Adrenal gland (tissue), 12 donors: ENCODE results near the gene KDM4C. TPM values are rescaled to one million over a fixed set of nuclear protein-coding genes. Genes with fewer than 3 reads are reported as not detected.
"Not testable (repeated sequence)": the region's sequence is repeated elsewhere in the genome, so short reads cannot be mapped to it uniquely, and the experiment has no call there.

Experiments used
- DNase-seq, 7 donors: peaks; one replicate each; pipeline ENCODE4 v3.0.0-alpha.2; 2019 to 2020
- H3K27ac ChIP-seq, 5 donors: fragments of 200-600 bp; sonication (generic) in 4 of 5; 1 replicate in 3 of 5; 2 replicates in 2 of 5; pipeline versions ENCODE4 v1.5.1 to v1.8.0; 2016 to 2020; ENCODE audit warnings: mild to moderate bottlenecking in 1 of 5
- H3K27me3 ChIP-seq: fragments of 200-600 bp; 2 replicates; pipeline ENCODE4 v1.8.0; 2021
- H3K36me3 ChIP-seq, 2 donors: fragments of 200-600 bp; replicated peaks in 1 of 2; 1 replicate in 1 of 2; 2 replicates in 1 of 2; pipeline versions ENCODE4 v1.5.1 to v1.8.0; 2018 to 2022
- H3K4me1 ChIP-seq, 2 donors: fragments of 200-600 bp; replicated peaks in 1 of 2; 1 replicate in 1 of 2; 2 replicates in 1 of 2; pipeline versions ENCODE4 v1.5.1 to v1.8.0; 2018 to 2021
- H3K4me3 ChIP-seq, 4 donors: fragments of 200-600 bp; sonication (generic) in 3 of 4; one replicate each; pipeline ENCODE4 v1.5.1; 2016 to 2018
- H3K9me3 ChIP-seq, 3 donors: fragments of 200-600 bp; sonication (generic) in 1 of 3; replicated peaks in 1 of 3; 1 replicate in 2 of 3; 2 replicates in 1 of 3; pipeline versions ENCODE4 v1.5.1 to v1.8.0; 2016 to 2021
- POLR2A ChIP-seq, 2 donors: fragments of 450-650 bp; IDR thresholded peaks; one replicate each; pipeline ENCODE4 v1.6.1; 2017; ENCODE audit warnings: antibody characterized with exemption in 2 of 2, mild to moderate bottlenecking in 2 of 2, moderate library complexity in 1 of 2
- WGBS, 4 donors: extraction: QIAGEN DNeasy Blood & Tissue Kit in 2 of 4; methylation state at CpG; one replicate each; pipeline versions ENCODE4 v1.1.5 to v1.1.7; 2013 to 2017; 5-methylcytosine and 5-hydroxymethylcytosine counted together
- intact Hi-C, 2 donors: fragments of 100-400 bp; cut with DNase I; formaldehyde crosslinking; loops; one replicate each; pipeline versions ENCODE4 v1.14.1 to v1.15.0; 2022 to 2023
- polyA plus RNA-seq, 3 donors: library from polyadenylated mRNA; stranded (reverse); fragments of 200-250 nt in 2 of 3; fragments of 350-450 nt in 1 of 3; fragmentation: Illumina TruSeq in 1 of 3; extraction: RNeasy Lipid Tissue Mini Kit (QIAGEN cat#74804) in 1 of 3; gene quantifications; one replicate each; pipeline ENCODE4 v1.2.3, GENCODE V29; 2013 to 2014
- total RNA-seq, 9 donors: library from RNA; depleted of rRNA in 4 of 9; stranded (reverse); fragments of >200 nt in 4 of 9; fragments of 120-200 nt in 1 of 9; fragmentation: NEBNext Ultra II Directional in 1 of 9; extraction: Animal tissue kit (Norgen Biotek cat#: 25700) in 1 of 9; gene quantifications; one replicate each; pipeline versions ENCODE4 v1.1.0 to v1.2.4, GENCODE V29; 2013 to 2023
- TF ChIP-seq, protein P1 (sequence below), 6 experiments: fragments of 450-650 bp in 4 of 6; fragments of 200-600 bp in 2 of 6; sonication (generic) in 1 of 6; IDR thresholded peaks; 1 replicate in 5 of 6; 2 replicates in 1 of 6; pipeline versions ENCODE4 v1.5.1 to v1.8.0; 2016 to 2021; ENCODE audit warnings: antibody characterized with exemption in 6 of 6, mild to moderate bottlenecking in 2 of 6, moderate library complexity in 1 of 6
- donor health status: healthy with polysubstance abuse.
- donor health status: Bipolar disorder and iron deficiency.
- donor health status: DM: yes; HTN: yes; CAD: no.
- donor health status: DM: no; HTN: no; CAD: no.
- donor health status: DM: no; HTN: no; CAD: no.
- donor health status: DM: yes; HTN: yes; CAD: no.

KDM4C gene
- total and polyA plus RNA-seq, 12 donors, result 7.9 to 33.4 (median 23.3) TPM

DNA sequence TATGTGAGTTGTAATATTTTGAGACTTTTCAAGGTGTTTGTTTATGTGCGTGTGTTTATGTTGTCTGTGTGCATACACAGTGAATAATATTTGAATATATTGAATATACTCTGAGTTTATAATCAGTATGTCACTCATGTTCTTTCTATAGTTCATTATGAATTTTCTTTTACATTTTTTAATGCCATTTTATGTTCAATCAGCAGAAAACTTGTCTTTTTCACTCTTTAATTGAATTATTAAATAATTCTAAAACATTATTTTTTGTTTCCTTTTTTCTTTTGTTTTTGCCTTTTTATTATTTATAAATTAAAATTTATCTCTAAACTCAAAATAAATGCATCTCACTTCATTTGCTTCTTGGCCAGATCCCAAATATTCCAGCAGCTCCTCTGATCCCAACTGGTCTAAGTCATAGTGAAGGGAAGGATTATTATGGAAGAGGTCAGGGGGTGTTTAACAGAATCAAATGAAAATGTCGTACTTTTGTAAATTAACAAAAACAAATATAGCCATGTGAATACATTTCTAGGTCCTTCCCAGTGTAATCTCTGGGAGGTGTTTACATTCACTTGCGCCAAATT, 188.9 kb downstream of the KDM4C start:
- intact Hi-C loops, result no loop called here
- H3K4me1 ChIP-seq, result peaks cover 0 to 5% of the 10 kb centered on the region in 2 donors
- DNase-seq, result no peak
- WGBS, 4 donors, result 90 to 96% (median 94%) methylated on average over 3 of the region's 3 CpGs
- no peaks in the 10 kb centered on the region for H3K36me3 ChIP-seq
- H3K27ac ChIP-seq, result no peak overlapping the region
- H3K4me3 ChIP-seq, result no peak overlapping the region
- H3K27me3 ChIP-seq, result no peaks in the 10 kb centered on the region
- TF ChIP-seq, protein P1, sequence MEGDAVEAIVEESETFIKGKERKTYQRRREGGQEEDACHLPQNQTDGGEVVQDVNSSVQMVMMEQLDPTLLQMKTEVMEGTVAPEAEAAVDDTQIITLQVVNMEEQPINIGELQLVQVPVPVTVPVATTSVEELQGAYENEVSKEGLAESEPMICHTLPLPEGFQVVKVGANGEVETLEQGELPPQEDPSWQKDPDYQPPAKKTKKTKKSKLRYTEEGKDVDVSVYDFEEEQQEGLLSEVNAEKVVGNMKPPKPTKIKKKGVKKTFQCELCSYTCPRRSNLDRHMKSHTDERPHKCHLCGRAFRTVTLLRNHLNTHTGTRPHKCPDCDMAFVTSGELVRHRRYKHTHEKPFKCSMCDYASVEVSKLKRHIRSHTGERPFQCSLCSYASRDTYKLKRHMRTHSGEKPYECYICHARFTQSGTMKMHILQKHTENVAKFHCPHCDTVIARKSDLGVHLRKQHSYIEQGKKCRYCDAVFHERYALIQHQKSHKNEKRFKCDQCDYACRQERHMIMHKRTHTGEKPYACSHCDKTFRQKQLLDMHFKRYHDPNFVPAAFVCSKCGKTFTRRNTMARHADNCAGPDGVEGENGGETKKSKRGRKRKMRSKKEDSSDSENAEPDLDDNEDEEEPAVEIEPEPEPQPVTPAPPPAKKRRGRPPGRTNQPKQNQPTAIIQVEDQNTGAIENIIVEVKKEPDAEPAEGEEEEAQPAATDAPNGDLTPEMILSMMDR (IDR thresholded peaks at IDR 0.05), result no peak
- TF ChIP-seq POLR2A (IDR thresholded peaks at IDR 0.05), result no peak
- no peaks in the 10 kb centered on the region for H3K9me3 ChIP-seq

DNA sequence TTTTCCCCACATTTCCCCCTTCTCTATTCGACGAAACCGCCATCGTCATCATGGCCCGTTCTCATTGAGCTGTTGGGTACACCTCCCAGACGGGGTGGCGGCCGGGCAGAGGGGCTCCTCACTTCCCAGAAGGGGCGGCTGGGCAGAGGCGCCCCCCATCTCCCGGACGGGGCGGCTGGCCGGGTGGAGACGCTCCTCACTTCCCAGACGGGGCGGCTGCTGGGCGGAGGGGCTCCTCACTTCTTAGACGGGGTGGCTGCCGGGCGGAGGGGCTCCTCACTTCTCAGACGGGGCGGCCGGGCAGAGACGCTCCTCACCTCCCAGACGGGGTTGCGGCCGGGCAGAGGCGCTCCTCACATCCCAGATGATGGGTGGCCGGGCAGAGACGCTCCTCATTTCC, 191.1 kb downstream of the KDM4C start:
- H3K4me3 ChIP-seq, H3K4me1 ChIP-seq, intact Hi-C loops, H3K27ac ChIP-seq, H3K9me3 ChIP-seq, H3K36me3 ChIP-seq, DNase-seq, H3K27me3 ChIP-seq: not testable (repeated sequence)
- 93 to 99% (median 96%) methylated on average over 3 to 31 of the region's 31 CpGs for WGBS, 4 donors

DNA sequence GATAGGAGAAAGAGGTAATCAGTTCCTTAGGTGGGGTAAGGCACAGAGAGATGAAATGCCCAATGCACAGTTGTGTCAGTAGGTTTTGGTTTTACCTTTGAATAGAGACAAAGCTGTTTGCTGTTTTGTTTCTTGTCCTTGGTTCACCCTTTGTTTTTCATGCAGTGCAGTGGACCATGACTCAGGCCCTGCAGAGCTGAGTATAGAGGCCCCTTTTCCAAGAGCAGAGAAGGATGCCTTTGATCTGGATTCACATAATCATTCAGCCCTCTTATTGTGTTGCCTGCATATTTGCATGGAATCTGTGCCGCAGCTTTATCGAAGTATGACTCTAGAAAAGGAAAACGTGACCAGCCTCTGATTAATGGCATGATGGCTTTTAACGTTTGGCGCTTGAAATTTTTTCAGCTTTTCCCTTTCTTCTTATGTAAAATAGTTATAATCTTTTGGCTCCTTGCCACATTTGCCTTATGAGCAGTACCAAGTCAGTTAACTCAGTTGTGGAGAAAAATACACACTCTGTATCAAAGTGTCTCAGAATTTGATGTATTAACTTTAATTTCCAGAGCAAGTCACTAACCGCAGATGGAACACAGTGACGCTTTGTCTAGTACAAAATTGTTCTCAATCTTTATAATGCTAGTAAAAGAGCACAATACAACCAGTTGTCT, 197.6 kb downstream of the KDM4C start:
- H3K9me3 ChIP-seq, result no peaks in the 10 kb centered on the region
- peak overlapping the region in 1 of 4 donors; percentile 8 for H3K4me3 ChIP-seq
- TF ChIP-seq POLR2A (IDR thresholded peaks at IDR 0.05), result no peak
- TF ChIP-seq, protein P1 (IDR thresholded peaks at IDR 0.05), result no peak
- peaks cover 4 to 12% of the 10 kb centered on the region in 2 donors for H3K4me1 ChIP-seq
- 30 to 44% (median 37%) methylated on average over 7 of the region's 7 CpGs for WGBS, 4 donors
- H3K27ac ChIP-seq, result peak overlapping the region in 4 of 5 donors; percentile 18 to 63 (median 42)
- DNase-seq, result peak in 6 of 7 donors; percentile 51 to 75 (median 62)
- intact Hi-C loops, result no loop called here
- H3K36me3 ChIP-seq, result no peaks in the 10 kb centered on the region
- H3K27me3 ChIP-seq, result no peaks in the 10 kb centered on the region

DNA sequence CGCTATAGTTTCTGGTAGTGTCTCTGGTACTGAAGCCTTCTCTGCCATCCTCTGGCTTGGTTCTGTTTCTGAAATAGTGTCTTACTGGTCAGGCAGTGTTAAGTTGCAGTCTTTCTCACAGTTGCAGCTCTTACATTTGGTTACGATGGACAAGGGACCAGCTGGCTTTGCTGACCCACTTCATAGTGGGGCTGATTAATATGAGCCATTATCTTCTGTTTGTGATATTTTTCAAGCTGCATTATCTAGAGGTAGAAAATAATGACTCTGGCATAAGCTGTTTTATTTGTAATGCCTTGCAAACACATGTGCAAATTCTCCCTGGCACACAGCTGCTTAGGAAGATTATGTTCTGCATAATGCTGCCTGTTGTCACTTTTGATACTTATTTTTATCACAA, 199.1 kb downstream of the KDM4C start:
- WGBS, 4 donors, result 66 to 84% (median 76%) methylated on average over 2 of the region's 2 CpGs
- peaks cover 4 to 12% of the 10 kb centered on the region in 2 donors for H3K4me1 ChIP-seq
- intact Hi-C loops, result no loop called here
- no peaks in the 10 kb centered on the region for H3K27me3 ChIP-seq
- H3K4me3 ChIP-seq, result no peak overlapping the region
- no peaks in the 10 kb centered on the region for H3K9me3 ChIP-seq
- DNase-seq, result no peak
- no peaks in the 10 kb centered on the region for H3K36me3 ChIP-seq
- no peak for TF ChIP-seq POLR2A (IDR thresholded peaks at IDR 0.05)
- TF ChIP-seq, protein P1 (IDR thresholded peaks at IDR 0.05), result no peak
- no peak overlapping the region for H3K27ac ChIP-seq
